ENCODE data around the gene NRIP3.
A peak's percentile ranks its signal among the peaks of the same experiment; 100 is the strongest.
"Not testable (repeated sequence)": the region's sequence is repeated elsewhere in the genome, so short reads cannot be mapped to it uniquely, and the experiment has no call there.

Gene NRIP3

GRCh38 chr11:9017773-9018172 is 14.0 kb upstream of the NRIP3 start:
- no peak for DNase-seq (ENCODE audit: low read depth, low spot score)
- H3K27ac ChIP-seq, result no peak overlapping the region

DNA sequence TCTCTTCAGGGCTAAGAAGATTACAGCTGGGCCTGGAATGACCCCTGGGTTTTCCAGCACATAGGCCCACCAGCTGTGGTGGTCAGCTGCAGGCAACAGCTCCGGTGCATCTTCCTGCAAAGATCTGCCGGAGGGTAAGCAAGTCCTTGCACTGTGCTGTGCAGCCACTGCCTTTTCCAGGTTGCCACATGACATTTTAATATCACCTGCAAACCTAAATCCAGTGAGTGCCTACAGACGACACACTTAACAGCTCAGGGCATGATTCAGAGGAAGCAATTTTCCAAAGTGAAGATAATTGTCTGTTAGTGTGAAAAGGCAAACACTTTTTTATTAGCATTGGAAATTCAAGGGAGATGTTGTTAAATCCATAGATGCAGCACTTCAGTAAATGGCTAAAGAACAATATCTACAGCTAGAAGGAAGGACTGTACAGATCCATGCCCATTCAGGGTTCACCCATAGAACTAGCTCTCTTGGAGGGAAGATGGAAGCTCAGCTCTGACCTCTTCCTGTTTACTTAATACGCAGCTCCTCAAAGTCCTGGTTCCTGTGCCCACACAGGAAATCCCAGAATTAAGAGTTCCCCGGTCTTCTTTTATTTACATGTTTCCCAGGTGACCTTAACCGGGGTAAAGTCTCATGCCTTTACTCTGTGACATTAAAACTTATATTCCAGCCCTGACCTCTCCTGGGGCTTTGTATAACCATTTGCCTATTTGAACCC is 13.3 kb upstream of the NRIP3 start:
- H3K27ac ChIP-seq, result no peak overlapping the region
- no peak for DNase-seq (ENCODE audit: low read depth, low spot score)

DNA sequence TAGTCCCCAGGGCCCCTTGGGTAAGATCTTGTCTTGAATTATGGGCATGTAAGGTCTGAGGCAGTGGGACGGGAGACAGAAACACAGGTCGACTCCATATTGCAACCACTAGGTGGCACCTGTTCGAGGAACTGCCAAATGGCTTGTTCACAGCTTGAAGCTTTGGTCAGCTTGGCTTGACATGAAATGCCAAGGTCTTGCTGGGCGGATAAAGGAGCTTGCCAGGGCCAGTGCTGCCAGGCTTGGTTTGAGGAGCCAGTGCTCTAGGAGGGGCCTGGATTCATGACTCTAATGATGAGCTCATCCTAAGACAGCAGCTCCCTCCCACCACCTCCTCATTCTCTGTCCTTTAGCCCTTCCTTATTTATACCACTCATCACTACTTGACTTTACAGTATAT is 11.9 kb upstream of the NRIP3 start:
- no peak overlapping the region for H3K27ac ChIP-seq
- no peak for DNase-seq (ENCODE audit: low read depth, low spot score)

- H3K27ac ChIP-seq, result no peak overlapping the region
- DNase-seq (ENCODE audit: low read depth, low spot score), result no peak
Measured at GRCh38 chr11:9014826-9015225, 11.0 kb upstream of the NRIP3 start.

DNA sequence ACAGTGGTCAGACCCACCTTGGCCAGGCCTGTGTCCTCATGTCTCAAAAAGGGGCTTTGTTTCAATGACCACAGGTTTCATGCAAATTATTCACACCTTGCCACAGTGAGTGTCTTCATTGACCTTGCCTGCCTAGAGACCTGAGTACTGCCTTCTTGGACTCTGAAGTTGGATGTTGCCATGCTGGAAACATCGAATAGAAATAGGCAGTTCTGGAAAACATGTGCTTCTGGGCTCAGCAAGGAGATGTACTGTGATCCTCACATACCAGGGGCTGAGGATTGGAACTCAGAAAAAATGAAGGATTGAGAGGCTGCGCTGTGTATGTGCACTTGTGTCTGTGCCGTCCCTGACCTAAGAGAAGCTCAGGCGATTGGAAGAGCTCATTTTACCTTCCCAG is 9.6 kb upstream of the NRIP3 start:
- no peak for DNase-seq (ENCODE audit: low read depth, low spot score)
- H3K27ac ChIP-seq, result no peak overlapping the region

DNA sequence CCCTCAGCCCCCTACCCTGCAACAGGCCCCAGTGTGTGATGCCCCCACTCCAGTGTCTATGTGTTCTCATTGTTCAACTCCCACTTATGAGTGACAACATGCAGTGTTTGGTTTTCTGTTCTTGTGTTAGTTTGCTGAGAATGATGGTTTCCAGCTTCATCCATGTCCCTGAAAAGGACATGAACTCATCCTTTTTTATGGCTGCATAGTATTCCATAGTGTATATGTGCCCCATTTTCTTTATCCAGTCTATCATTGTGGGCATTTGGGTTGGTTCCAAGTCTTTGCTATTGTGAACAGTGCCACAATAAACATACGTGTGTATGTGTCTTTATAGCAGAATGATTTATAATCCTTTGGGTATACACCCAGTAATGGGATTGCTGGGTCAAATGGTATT is 5.7 kb upstream of the NRIP3 start:
- DNase-seq (ENCODE audit: low read depth, low spot score); H3K27ac ChIP-seq: not testable (repeated sequence)

DNA sequence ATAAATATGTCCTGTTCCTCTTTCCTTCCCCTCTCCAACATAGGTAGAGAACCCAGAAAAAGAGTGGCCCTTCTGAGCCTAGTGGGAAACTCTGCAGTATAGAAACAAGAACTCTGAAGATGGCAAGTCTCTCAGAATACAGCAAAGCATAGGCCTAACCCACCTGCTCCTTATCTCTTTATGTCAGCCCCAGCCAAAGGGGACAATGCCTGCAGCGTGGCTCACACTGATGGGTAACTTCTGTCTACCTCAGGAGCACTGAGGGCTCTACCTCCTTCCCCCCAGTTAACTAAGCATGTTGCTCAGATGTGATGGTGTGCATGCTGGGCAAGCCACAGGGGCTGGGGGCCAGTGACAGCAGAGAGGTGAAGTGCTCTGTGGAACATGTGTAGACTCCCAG is 4.9 kb upstream of the NRIP3 start:
- H3K27ac ChIP-seq, result no peak overlapping the region
- no peak for DNase-seq (ENCODE audit: low read depth, low spot score)

DNA sequence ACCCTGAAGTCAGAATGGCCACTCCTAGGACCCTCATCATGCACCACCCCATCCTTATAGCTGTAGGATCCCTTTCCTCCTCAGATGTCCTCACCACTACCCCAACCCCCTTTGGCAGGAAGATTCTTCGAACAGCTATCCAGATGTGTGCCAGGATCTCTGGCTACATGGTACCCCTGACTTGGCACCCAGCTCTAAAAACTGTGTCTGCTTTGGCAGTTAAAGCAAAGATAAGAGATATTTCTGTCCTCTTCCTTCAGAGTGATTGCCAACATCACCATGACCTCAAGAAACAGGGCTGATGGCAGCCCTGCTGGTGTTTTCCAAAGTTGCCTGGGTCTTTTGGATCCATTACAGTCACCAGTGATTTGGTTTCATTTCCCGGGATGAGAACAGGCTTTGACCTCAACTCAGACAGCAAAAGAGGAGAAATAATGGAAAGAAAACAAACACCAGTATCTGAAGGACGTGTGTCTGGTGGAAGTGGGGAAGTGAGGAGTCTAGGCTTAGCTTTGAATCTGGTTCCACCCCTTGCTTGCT is 4.3 kb upstream of the NRIP3 start:
- no peak for DNase-seq (ENCODE audit: low read depth, low spot score)
- no peak overlapping the region for H3K27ac ChIP-seq

DNA sequence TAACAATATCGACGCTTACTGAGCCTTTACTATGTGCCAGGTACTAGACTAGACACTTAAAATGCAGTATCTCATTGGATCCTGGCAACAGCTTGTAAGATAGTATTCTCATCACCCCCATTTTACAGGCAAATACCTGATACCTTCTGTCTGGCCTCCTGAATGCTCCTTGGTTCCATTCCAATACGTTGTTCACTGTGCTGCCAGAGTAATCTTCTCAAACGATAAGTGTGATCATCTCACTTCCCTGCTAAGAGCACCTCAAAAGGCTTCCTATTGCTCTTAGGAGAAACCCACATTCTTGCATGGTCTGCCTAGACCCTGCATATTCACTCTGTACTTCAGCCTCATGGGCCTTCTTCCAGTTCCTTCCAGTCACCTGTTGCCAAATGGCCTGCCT is 1.3 kb upstream of the NRIP3 start:
- no peak for DNase-seq (ENCODE audit: low read depth, low spot score)
- no peak overlapping the region for H3K27ac ChIP-seq

DNA sequence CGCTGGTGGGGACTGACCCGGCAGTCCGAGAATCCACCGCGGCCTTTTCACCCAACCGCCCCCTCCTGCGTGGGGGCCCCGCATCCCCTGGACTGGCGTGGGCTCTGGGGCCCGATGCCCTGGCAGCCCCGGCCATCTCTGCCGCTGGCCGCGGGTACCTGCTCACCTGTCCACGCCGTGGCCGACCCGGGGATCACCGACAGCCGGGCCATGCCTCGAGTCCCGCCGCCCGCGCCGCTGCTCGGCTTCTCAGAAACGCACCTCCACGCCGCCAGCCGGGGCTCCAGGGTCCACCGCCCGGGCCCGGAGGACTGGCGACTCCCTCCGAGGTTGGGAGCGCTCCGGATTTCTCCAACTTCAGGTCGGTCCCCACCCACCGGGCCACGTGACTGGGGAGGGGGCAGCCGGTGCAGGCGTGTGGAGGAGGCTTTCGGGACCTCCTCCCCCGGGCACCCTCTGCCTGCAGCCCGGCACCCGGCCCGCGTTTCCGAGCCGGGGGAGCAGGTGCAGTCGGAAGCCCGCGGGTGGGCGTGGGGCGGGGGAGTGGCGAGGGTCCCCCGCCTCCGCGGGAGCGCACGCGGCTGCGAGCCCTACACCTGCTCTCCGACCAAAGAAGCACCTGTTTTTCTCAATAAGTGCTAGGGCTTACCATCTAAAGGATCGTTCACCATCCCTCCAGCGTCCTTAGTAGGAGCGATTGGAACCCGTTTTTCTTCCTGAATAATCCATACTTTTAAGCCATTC is 554 bp upstream of the NRIP3 start:
- H3K27ac ChIP-seq, result no peak overlapping the region
- no peak for DNase-seq (ENCODE audit: low read depth, low spot score)

GRCh38 chr11:9002920-9003572 is 755 bp downstream of the NRIP3 start:
- no peak for DNase-seq (ENCODE audit: low read depth, low spot score)
- no peak overlapping the region for H3K27ac ChIP-seq

GRCh38 chr11:9001736-9002135 is 2.1 kb downstream of the NRIP3 start:
- peak; percentile 87 for DNase-seq (ENCODE audit: low read depth, low spot score)
- peak overlapping the region; percentile 48 for H3K27ac ChIP-seq

DNA sequence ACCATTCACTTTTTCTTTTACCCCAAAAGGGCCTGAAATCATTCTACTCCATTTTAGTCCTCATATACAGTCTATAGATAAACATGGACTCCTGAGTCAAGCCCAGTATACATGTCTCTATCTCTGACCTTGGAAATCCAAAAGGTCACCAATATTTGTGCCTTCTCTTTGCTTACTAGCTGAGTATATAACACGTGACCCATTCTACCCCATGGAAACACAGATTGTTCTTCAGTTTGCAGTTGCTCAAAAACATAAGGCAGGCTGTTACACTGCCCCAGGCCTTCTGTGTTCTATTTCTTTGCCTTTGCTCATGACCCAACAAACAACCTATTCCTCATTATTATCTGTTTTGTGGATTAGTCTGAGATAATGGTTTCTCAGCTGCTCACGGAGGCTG is 5.8 kb downstream of the NRIP3 start:
- H3K27ac ChIP-seq, result no peak overlapping the region
- no peak for DNase-seq (ENCODE audit: low read depth, low spot score)

GRCh38 chr11:8997451-8997850 is 6.3 kb downstream of the NRIP3 start:
- no peak overlapping the region for H3K27ac ChIP-seq
- DNase-seq (ENCODE audit: low read depth, low spot score), result no peak

DNA sequence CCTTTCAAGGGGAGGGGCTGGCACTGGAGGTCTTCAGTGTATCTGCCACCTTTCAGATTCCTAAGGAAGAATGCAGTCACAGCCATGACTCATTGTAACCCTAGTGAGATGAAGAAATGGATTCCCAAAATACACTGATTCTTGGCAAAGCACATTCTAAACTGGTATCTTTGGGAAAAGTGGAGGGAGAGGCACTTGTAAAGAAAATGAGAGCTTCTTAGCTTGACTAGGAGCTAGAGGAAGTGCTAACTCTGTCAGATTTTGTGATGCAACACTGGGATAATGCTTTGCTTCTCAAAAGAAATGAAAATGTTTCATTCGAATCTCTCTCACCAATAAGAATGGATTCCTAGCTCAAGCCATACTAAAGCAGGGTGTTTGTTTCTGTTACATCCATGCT is 14.3 kb downstream of the NRIP3 start:
- DNase-seq (ENCODE audit: low read depth, low spot score), result no peak
- H3K27ac ChIP-seq, result no peak overlapping the region

- H3K27ac ChIP-seq, result no peak overlapping the region
- DNase-seq (ENCODE audit: low read depth, low spot score), result no peak
Measured at GRCh38 chr11:8988329-8989234, 15.2 kb downstream of the NRIP3 start.

DNA sequence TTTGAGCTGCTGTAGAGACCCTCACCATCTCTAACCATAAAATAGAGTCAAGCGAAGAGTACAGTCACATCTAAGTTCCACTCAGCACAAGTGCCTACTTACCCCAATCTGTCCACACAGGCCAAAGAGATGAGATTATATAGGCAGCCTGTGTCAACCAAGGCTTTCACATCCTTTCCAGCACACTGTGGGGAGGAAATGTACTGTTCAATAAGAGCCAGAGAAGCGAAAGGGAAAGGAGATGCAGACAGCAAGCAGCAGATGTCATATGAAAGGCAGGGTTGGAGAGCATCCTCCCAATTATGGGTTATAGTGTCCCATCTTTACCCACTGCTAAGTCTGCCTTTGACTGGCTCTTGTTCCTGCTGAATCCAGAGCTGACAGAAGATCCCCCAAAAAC is 16.4 kb downstream of the NRIP3 start:
- no peak overlapping the region for H3K27ac ChIP-seq
- no peak for DNase-seq (ENCODE audit: low read depth, low spot score)

DNA sequence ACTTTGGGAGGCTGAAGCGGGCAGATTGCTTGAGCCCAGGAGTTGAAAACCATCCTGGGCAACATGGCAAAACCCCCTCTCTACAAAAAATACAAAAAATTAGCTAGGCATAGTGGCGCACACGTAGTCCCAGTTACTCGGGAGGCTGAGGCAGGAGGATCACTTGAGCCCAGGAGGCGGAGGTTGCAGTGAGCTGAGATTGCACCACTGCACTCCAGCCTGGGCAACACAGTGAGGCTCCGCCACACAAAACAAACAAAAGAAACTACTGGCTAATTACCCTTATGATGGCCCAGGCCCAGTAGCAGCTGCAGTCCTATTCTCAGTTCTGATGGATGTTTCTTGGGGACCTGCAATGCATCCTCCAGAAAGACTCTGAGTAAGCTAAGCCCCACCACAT is 17.0 kb downstream of the NRIP3 start:
- DNase-seq (ENCODE audit: low read depth, low spot score); H3K27ac ChIP-seq: not testable (repeated sequence)

GRCh38 chr11:8985462-8985861 is 18.3 kb downstream of the NRIP3 start:
- no peak overlapping the region for H3K27ac ChIP-seq
- DNase-seq (ENCODE audit: low read depth, low spot score), result no peak

- no peak overlapping the region for H3K27ac ChIP-seq
- no peak for DNase-seq (ENCODE audit: low read depth, low spot score)
Measured at GRCh38 chr11:8983552-8983951, 20.2 kb downstream of the NRIP3 start.
